Neuronal stem cell (in vitro differentiated cells): ENCODE data around the gene FHIP1B.

Source experiments
- DNase-seq: peaks from one replicate; pipeline ENCODE4 v3.0.0-alpha.2; 2013; ENCODE audit warnings: low spot score
- H2AFZ ChIP-seq: one replicate; pipeline ENCODE4 v1.6.1; 2013; ENCODE audit warnings: mild to moderate bottlenecking, low read length, inconsistent platforms
- H2AK5ac ChIP-seq: 2 replicates; pipeline ENCODE4 v1.6.1; 2013; ENCODE audit warnings: low read depth, mild to moderate bottlenecking, inconsistent platforms, low read length, moderate library complexity, mixed read lengths
- H2BK120ac ChIP-seq: 2 replicates; pipeline ENCODE4 v1.6.1; 2013; ENCODE audit warnings: low read depth, mild to moderate bottlenecking, inconsistent platforms, low read length, moderate library complexity, mixed read lengths
- H2BK12ac ChIP-seq: one replicate; pipeline ENCODE4 v1.6.1; 2013; ENCODE audit warnings: low read length, inconsistent platforms
- H2BK15ac ChIP-seq: 2 replicates; pipeline ENCODE4 v1.6.1; 2013; ENCODE audit warnings: mild to moderate bottlenecking, low read length, inconsistent platforms, mixed read lengths
- H2BK5ac ChIP-seq: one replicate; pipeline ENCODE4 v1.6.1; 2013; ENCODE audit warnings: inconsistent platforms, mild to moderate bottlenecking, low read length, moderate library complexity
- H3K14ac ChIP-seq: one replicate; pipeline ENCODE4 v1.6.1; 2013; ENCODE audit warnings: low read length, inconsistent platforms
- H3K18ac ChIP-seq: 2 replicates; pipeline ENCODE4 v1.6.1; 2013; ENCODE audit warnings: low read length, inconsistent platforms
- H3K23ac ChIP-seq: 2 replicates; pipeline ENCODE4 v1.6.1; 2013; ENCODE audit warnings: low read depth, mild to moderate bottlenecking, mixed read lengths, low read length, inconsistent platforms; ENCODE audit not compliant: poor library complexity
- H3K27ac ChIP-seq: replicated peaks from 3 replicates; pipeline ENCODE4 v1.5.1; 2013; ENCODE audit warnings: low read length, inconsistent platforms
- H3K27me3 ChIP-seq, 3 experiments: 2 replicates each; pipeline ENCODE4 v1.6.1; 2013; ENCODE audit warnings: low read length in 3 of 3, mild to moderate bottlenecking in 2 of 3, inconsistent platforms in 1 of 3, low read depth in 1 of 3, mixed read lengths in 1 of 3, moderate library complexity in 1 of 3; ENCODE audit not compliant: control insufficient read depth in 3 of 3, insufficient read depth in 3 of 3
- H3K36me3 ChIP-seq, 2 donors: replicated peaks in 1 of 2; 2 replicates each; pipeline ENCODE4 v1.6.1; 2013; ENCODE audit warnings: low read length in 2 of 2; ENCODE audit not compliant: control insufficient read depth in 2 of 2, insufficient read depth in 2 of 2
- H3K4ac ChIP-seq: 2 replicates; pipeline ENCODE4 v1.6.1; 2013; ENCODE audit warnings: inconsistent platforms, mild to moderate bottlenecking, low read length, moderate library complexity
- H3K4me1 ChIP-seq, 2 donors: 1 replicate in 1 of 2; 2 replicates in 1 of 2; pipeline ENCODE4 v1.6.1; 2013; ENCODE audit warnings: low read length in 2 of 2, low read depth in 1 of 2; ENCODE audit not compliant: control insufficient read depth in 2 of 2, insufficient read depth in 1 of 2
- H3K4me2 ChIP-seq: one replicate; pipeline ENCODE4 v1.6.1; 2013; ENCODE audit warnings: mild to moderate bottlenecking, low read length, inconsistent platforms; ENCODE audit not compliant: insufficient read depth, poor library complexity, severe bottlenecking
- H3K4me3 ChIP-seq, 2 donors: 2 replicates each; pipeline ENCODE4 v1.5.1; 2013; ENCODE audit warnings: low read length in 2 of 2, mild to moderate bottlenecking in 2 of 2, inconsistent platforms in 1 of 2, moderate library complexity in 1 of 2
- H3K79me1 ChIP-seq: one replicate; pipeline ENCODE4 v1.6.1; 2013; ENCODE audit warnings: low read depth, mild to moderate bottlenecking, inconsistent platforms, low read length, moderate library complexity
- H3K9ac ChIP-seq: one replicate; pipeline ENCODE4 v1.6.1; 2013; ENCODE audit warnings: mild to moderate bottlenecking, low read depth, low read length, inconsistent platforms; ENCODE audit not compliant: poor library complexity
- H3K9me3 ChIP-seq, 2 donors: replicated peaks in 1 of 2; 2 replicates each; pipeline versions ENCODE3 to v1.6.1; 2013; ENCODE audit warnings: low read length in 2 of 2, mild to moderate bottlenecking in 2 of 2, inconsistent platforms in 1 of 2, low read depth in 1 of 2, mixed read lengths in 1 of 2, moderate library complexity in 1 of 2; ENCODE audit not compliant: control insufficient read depth in 2 of 2, insufficient read depth in 1 of 2
- H4K8ac ChIP-seq: one replicate; pipeline ENCODE4 v1.6.1; 2013; ENCODE audit warnings: low read depth, mild to moderate bottlenecking, inconsistent platforms, low read length, moderate library complexity
- H4K91ac ChIP-seq: one replicate; pipeline ENCODE4 v1.6.1; 2013; ENCODE audit warnings: low read length, low read depth, mild to moderate bottlenecking, inconsistent platforms; ENCODE audit not compliant: poor library complexity
- WGBS, 2 donors: extraction: QIAGEN DNeasy Blood & Tissue Kit; methylation state at CpG; one replicate each; pipeline ENCODE4 v1.1.7; 2013; ENCODE audit warnings: missing lambda C conversion rate in 2 of 2, mixed read lengths in 1 of 2; ENCODE audit not compliant: insufficient read length in 2 of 2, insufficient replicate concordance in 1 of 2; ENCODE audit errors: extremely low coverage in 2 of 2; 5-methylcytosine and 5-hydroxymethylcytosine counted together

FHIP1B gene

DNA sequence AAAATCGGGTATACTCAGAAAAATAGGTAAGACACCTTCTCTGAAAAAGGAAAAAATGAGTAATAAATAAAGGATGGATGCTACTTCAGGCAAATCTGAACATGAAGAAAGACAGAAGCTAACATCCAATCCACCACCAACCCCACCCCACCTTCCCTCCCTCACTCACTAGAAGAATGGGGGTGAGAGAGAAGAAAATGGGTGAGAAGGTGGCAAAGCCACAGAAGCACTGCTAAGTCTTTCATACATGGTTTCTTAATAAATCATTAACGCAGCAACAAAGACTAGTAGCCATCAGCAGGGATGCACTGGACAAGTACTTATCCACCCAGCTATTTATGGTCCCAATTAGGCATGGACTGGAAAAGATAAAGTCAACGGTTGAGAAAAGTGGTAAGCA is 5.9 kb downstream of the FHIP1B start:
- no peak overlapping the region for H3K23ac ChIP-seq
- H2AK5ac ChIP-seq, result no peak overlapping the region
- H3K9me3 ChIP-seq, result no peaks in the 10 kb centered on the region
- no peaks in the 10 kb centered on the region for H3K27me3 ChIP-seq
- H3K4ac ChIP-seq, result no peak overlapping the region
- H2BK120ac ChIP-seq, result no peak overlapping the region
- H3K27ac ChIP-seq, result no peak overlapping the region
- H3K4me1 ChIP-seq, result peaks cover 2 to 6% of the 10 kb centered on the region in 2 donors
- H4K91ac ChIP-seq, result no peak overlapping the region
- H2BK5ac ChIP-seq, result no peak overlapping the region
- H3K4me2 ChIP-seq, result no peak overlapping the region
- peaks cover 4% of the 10 kb centered on the region for H3K79me1 ChIP-seq
- H2BK12ac ChIP-seq, result no peak overlapping the region
- H3K9ac ChIP-seq, result no peak overlapping the region
- H3K4me3 ChIP-seq, result no peak overlapping the region
- H4K8ac ChIP-seq, result no peak overlapping the region
- no peak overlapping the region for H2AFZ ChIP-seq
- H2BK15ac ChIP-seq, result no peak overlapping the region
- H3K14ac ChIP-seq, result no peak overlapping the region
- H3K36me3 ChIP-seq, result peaks cover 3 to 12% of the 10 kb centered on the region in 2 donors
- WGBS, 2 donors, result no CpG with 5 or more reads among the region's 3 CpGs
- DNase-seq, result no peak
- H3K18ac ChIP-seq, result no peak overlapping the region

DNA sequence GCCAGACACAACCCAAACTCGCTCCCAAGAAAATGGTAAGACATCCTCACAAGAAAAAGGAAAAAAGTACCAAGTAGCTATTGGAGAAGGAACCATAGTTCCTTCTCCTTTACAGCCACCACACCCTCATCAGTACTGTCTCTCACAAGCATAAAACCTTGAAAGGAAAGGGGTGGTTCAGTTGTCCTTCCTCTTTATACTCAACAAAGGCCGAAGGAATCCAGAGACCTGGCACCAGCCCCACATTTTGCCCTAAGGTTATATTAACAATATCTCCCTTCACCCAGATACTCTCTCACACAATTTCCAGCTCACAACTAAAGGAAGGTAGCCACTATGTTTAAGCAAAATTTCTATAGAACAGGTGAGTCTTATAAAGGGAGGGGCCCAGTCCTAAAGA is 8.5 kb downstream of the FHIP1B start:
- WGBS, 2 donors, result no CpG with 5 or more reads among the region's 2 CpGs

DNA sequence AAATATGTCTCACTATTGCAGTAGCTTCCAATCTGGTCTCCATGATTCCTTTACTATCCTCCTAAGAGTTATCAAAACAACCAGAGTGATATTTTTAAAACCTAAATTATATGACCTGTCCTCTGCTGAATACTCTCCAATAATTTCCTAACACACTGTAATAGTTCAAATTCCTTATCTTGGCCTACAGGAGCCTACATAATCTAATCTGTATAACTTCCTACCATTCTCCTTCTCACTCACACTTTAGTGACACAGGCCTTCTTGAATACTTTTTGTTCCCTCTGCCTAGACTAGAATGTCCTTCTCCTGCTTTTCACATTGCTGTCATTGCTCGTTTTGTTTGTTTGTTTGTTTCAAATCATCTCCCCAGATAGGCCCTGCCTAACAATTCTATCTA is 9.4 kb downstream of the FHIP1B start:
- Histone ChIP-seq H3K4ac (no peak overlapping the region), H3K79me1 (peaks cover 8% of the 10 kb centered on the region), H4K8ac (no peak overlapping the region), H3K27me3 (no peaks in the 10 kb centered on the region), H2AK5ac (no peak overlapping the region), H3K4me3 (no peak overlapping the region), H2AFZ (no peak overlapping the region), H3K18ac (no peak overlapping the region), H3K4me2 (no peak overlapping the region), H3K23ac (no peak overlapping the region), H3K4me1 (peaks cover 0 to 2% of the 10 kb centered on the region in 2 donors), H3K9me3 (no peaks in the 10 kb centered on the region), H3K27ac (no peak overlapping the region), H2BK12ac (no peak overlapping the region), H4K91ac (no peak overlapping the region), H2BK5ac (no peak overlapping the region), H3K36me3 (peaks cover 19 to 47% of the 10 kb centered on the region in 2 donors), H2BK15ac (no peak overlapping the region), H3K9ac (no peak overlapping the region), H2BK120ac (no peak overlapping the region), H3K14ac (no peak overlapping the region)
- no CpG with 5 or more reads among the region's 1 CpG for WGBS, 2 donors
- no peak for DNase-seq

More for the DNA sequence above, 8.5 kb downstream of the FHIP1B start:
- H3K4me2 ChIP-seq, result no peak overlapping the region
- no peak overlapping the region for H3K4me3 ChIP-seq
- no peak overlapping the region for H2AK5ac ChIP-seq
- no peak overlapping the region for H2BK120ac ChIP-seq
- no peak overlapping the region for H3K9ac ChIP-seq
- H2BK12ac ChIP-seq, result no peak overlapping the region
- no peak overlapping the region for H3K14ac ChIP-seq
- H3K4ac ChIP-seq, result no peak overlapping the region
- no peaks in the 10 kb centered on the region for H3K27me3 ChIP-seq
- H3K18ac ChIP-seq, result no peak overlapping the region
- H4K8ac ChIP-seq, result no peak overlapping the region
- H4K91ac ChIP-seq, result no peak overlapping the region
- H2BK15ac ChIP-seq, result no peak overlapping the region
- peaks cover 8% of the 10 kb centered on the region for H3K79me1 ChIP-seq
- H3K23ac ChIP-seq, result no peak overlapping the region
- H3K9me3 ChIP-seq, result no peaks in the 10 kb centered on the region
- DNase-seq, result no peak
- H3K4me1 ChIP-seq, result peaks cover 0 to 2% of the 10 kb centered on the region in 2 donors
- peaks cover 19 to 39% of the 10 kb centered on the region in 2 donors for H3K36me3 ChIP-seq
- no peak overlapping the region for H3K27ac ChIP-seq
- no peak overlapping the region for H2BK5ac ChIP-seq
- no peak overlapping the region for H2AFZ ChIP-seq

DNA sequence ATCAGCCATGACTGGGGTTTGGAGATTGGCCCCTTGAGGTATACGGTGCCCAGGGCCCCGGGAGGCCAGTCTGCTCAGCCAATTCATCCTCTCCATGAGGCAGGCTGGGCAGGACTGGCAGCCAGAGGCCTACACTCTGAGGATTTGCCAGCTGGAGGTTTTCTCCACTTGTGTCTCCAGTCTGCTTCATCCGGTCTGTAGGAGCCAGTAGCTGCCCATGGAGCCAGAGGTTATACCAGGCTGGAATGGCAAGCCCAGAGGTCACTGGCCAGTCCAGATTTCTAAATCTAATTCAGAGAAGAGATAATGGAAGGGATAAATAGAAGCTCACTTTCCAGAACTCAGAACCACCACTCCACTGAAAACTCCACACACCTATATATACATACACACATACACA is 10.0 kb downstream of the FHIP1B start:
- no peak overlapping the region for H2BK12ac ChIP-seq
- no peak overlapping the region for H4K8ac ChIP-seq
- no peak overlapping the region for H3K4me3 ChIP-seq
- H2BK120ac ChIP-seq, result no peak overlapping the region
- no peaks in the 10 kb centered on the region for H3K9me3 ChIP-seq
- H3K27me3 ChIP-seq, result no peaks in the 10 kb centered on the region
- H3K4ac ChIP-seq, result no peak overlapping the region
- H3K9ac ChIP-seq, result no peak overlapping the region
- no peak overlapping the region for H2AK5ac ChIP-seq
- no peaks in the 10 kb centered on the region for H3K4me1 ChIP-seq
- H3K4me2 ChIP-seq, result no peak overlapping the region
- peaks cover 22 to 53% of the 10 kb centered on the region in 2 donors for H3K36me3 ChIP-seq
- no CpG with 5 or more reads among the region's 3 CpGs for WGBS, 2 donors
- no peak overlapping the region for H3K27ac ChIP-seq
- H4K91ac ChIP-seq, result no peak overlapping the region
- no peak overlapping the region for H2BK5ac ChIP-seq
- no peak overlapping the region for H3K18ac ChIP-seq
- DNase-seq, result no peak
- no peak overlapping the region for H3K23ac ChIP-seq
- no peak overlapping the region for H3K14ac ChIP-seq
- H3K79me1 ChIP-seq, result peaks cover 6% of the 10 kb centered on the region
- no peak overlapping the region for H2AFZ ChIP-seq
- no peak overlapping the region for H2BK15ac ChIP-seq
